GM21515 (cell line): ENCODE results near the gene SLC5A11.
"Not testable (repeated sequence)": the region's sequence is repeated elsewhere in the genome, so short reads cannot be mapped to it uniquely, and the experiment has no call there.

ENCODE experiments used
- ATAC-seq: cut with Tn5 transposase; IDR thresholded peaks from one replicate; pipeline ENCODE4 v1.9.1; 2021; ENCODE audit not compliant: unreplicated experiment

SLC5A11 gene

DNA sequence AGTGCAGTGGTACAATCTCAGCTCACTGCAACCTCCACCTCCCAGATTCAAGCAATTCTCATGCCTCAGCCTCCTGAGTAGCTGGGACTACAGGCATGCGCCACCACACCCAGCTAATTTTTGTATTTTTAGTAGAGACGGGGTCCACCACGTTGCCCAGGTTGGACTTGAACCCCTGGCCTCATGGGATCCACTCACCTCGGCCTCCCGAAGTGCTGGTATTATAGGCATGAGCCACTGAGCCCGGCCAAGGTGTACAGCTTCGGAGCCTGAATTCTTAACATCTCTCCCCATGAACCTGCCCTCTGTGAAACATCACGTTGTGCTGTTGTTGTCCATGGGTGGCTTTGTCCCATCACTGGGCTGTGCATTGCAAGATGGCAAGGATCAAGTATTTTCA lies 11.1 kb downstream of the SLC5A11 start:
- ATAC-seq, result not testable (repeated sequence)

DNA sequence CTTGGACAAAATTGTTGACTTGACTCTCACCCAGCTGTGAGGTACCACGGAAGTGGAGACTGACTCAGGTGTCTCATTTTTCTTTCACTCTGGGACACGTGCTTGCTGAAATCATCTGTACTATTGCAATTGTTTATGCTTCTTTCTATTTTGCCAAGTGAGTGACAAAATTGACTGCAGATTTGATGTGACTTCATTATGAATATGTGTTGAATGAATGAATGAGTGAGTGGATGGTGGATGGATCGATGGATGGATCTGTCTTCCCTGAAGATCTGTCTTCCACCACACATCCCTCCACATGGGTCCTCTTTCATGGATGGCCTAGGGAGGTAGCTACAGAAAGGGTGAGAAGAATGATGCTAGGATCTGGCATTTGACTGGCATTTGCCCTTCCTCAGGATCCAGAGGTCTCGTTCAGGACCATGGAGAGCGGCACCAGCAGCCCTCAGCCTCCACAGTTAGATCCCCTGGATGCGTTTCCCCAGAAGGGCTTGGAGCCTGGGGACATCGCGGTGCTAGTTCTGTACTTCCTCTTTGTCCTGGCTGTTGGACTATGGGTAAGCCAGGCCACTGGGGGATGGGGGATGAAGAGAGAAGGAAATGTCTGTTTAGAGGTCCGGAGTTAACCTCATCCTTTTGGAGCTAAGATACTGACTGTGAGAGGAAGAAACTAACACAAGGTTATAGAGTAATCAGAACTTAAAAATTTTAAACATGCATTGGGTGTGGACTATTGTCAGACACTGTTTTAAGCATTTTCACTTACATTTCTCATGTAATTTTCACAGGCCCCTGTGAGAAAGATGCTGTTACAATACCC lies 12.7 kb downstream of the SLC5A11 start:
- ATAC-seq, result no peak

GRCh38 chr16:24861461-24861860 lies 15.7 kb downstream of the SLC5A11 start:
- no peak for ATAC-seq

GRCh38 chr16:24863582-24864437 lies 18.0 kb downstream of the SLC5A11 start:
- no peak for ATAC-seq

- no peak for ATAC-seq
These were observed 23.3 kb downstream of the SLC5A11 start for GRCh38 chr16:24869033-24869432.

GRCh38 chr16:24871891-24872290 lies 26.1 kb downstream of the SLC5A11 start:
- no peak for ATAC-seq

- no peak for ATAC-seq
These were observed 27.3 kb downstream of the SLC5A11 start for GRCh38 chr16:24873028-24873427.

- ATAC-seq, result no peak
These were observed 29.7 kb downstream of the SLC5A11 start for GRCh38 chr16:24875466-24875865.

- no peak for ATAC-seq
These were observed 30.5 kb downstream of the SLC5A11 start for GRCh38 chr16:24876231-24876630.

DNA sequence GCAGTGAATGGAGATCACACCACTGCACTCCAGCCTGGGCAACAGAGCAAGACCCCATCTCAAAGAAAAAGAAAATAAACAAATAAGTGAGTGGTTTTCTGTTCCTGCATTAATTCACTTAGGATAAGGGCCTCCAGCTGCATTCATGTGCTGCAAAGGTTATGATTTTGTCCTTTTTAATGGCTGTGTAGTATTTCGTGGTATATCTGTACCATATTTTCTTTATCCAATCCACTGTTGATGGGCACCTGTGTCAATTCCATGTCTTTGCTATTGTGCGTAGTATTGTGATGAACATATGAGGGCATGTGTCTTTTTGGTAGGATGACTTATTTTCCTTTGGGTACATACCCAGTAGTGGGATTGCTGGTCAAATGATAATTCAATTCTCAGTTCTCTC lies 33.9 kb downstream of the SLC5A11 start:
- ATAC-seq, result no peak

- ATAC-seq, result no peak
These were observed 38.0 kb downstream of the SLC5A11 start for GRCh38 chr16:24883714-24884151.

- ATAC-seq, result no peak
These were observed 41.7 kb downstream of the SLC5A11 start for GRCh38 chr16:24887472-24887871.

DNA sequence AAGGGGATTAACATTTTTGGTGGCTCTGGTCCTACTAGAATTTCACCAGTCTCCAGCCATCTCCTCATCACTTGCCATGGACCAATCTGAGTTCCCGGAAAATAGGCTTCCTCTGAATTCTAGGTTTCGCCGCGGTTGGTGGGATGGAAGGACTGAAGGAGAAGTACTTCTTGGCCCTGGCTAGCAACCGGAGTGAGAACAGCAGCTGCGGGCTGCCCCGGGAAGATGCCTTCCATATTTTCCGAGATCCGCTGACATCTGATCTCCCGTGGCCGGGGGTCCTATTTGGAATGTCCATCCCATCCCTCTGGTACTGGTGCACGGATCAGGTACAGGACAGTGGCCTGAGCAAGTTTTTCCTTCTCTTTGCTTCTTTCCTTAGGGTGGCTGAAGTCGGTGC lies 45.0 kb downstream of the SLC5A11 start:
- ATAC-seq, result no peak

DNA sequence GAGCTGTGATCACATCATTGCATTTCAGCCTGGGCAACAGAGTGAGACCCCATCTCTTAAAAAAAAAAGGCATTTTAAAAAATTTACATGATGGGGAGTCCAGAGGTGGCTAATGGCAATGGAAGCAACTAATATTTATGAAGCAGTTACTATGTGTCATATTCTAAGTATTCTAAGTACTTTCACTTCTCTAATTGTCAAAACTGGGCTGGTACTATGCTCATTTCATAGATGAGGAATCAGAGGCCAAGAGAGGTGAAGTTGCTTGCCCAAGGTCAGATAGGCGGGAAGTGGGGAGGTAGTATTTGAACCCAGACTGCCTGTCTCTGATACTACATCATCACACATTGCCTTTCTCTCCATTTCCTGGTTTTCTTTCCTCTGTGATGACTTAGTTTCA lies 50.7 kb downstream of the SLC5A11 start:
- no peak for ATAC-seq

- ATAC-seq, result not testable (repeated sequence)
These were observed 51.8 kb downstream of the SLC5A11 start for GRCh38 chr16:24897522-24897921.

DNA sequence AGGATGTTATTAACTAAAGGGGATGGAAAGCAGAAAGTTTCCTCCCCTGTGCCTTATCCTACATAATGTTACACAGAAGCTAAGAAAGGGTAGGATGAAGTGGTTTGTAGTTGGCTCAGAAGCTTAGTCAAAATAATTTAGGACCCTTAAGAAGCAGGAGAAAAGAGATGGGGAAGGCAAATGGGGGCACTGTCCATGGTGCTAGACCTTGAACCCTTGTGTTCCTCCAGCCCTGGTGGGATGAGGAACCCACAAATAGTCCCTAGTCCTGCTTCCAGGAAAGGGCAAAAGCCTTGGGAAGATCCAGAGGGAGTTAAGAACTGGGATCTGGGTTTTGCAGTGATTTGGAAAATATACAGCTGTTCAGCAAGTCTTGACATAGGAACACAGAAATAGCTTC lies 54.5 kb downstream of the SLC5A11 start:
- no peak for ATAC-seq

DNA sequence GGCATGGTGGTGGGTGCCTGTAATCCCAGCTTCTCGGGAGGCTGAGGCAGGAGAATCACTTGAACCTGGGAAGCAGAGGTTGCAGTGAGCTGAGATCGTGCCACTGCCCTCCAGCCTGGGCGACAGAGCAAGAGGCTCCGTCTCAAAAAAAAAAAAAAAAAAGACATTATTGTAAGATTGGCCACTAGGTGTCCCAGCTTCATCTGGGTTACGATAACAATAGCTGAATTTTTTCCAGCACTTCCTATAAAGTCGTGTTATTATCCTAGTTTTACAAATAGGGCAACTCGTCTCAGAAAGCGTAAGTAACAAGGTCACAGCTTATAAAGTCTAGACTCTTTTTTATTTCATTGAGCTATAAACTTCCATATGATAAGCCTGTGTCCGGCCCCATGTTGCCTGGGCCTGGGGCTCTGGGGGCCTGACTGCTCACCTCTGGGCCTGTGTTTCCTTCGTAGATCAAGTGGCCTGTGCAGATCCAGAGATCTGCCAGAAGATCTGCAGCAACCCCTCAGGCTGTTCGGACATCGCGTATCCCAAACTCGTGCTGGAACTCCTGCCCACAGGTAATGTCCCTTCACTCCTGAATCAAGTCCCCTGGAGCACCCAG lies 60.5 kb downstream of the SLC5A11 start:
- ATAC-seq, result no peak

GRCh38 chr16:24906901-24907300 lies 61.1 kb downstream of the SLC5A11 start:
- no peak for ATAC-seq

DNA sequence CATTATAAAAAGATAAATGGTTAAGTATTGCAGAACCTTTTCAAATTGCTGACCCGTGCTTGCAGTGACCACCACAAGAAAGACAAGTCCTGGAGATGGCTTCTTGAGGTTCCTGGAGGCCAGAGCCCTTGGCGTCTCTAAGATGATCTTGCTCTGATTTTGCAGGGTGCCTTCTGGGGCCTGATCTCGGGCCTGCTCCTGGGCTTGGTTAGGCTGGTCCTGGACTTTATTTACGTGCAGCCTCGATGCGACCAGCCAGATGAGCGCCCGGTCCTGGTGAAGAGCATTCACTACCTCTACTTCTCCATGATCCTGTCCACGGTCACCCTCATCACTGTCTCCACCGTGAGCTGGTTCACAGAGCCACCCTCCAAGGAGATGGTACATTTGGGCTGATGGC lies 63.0 kb downstream of the SLC5A11 start:
- ATAC-seq, result no peak

DNA sequence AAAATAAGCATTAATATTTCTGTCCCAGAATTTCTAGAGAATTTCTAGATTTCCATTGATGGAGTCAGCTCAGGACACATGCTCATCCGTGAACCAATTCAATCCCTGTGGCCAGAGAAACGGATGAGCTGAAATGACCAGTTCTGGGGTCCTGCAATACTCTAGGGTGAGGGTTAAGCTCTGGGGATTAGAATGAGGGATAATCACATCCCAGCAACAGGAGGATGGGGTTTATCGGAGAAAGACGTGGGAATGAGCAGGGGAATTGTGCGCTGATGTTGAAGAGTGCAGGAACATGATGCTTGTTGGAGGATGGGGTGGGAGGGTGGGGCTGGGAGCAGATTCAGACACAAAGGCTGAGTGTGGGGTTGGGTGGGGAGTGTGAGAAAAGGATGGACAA lies 64.1 kb downstream of the SLC5A11 start:
- ATAC-seq, result no peak

- no peak for ATAC-seq
These were observed 69.3 kb downstream of the SLC5A11 start for GRCh38 chr16:24915019-24915418.

- ATAC-seq, result no peak
These were observed 69.8 kb downstream of the SLC5A11 start for GRCh38 chr16:24915576-24915975.
